A673 (cell line): ENCODE data around the gene TMEM121B.

Experiments used
- EZH2 ChIP-seq: fragments of 200-600 bp; sonication (generic); IDR thresholded peaks from 2 replicates; pipeline ENCODE4 v1.6.1; 2017; ENCODE audit warnings: borderline replicate concordance, low read depth, mild to moderate bottlenecking, mixed read lengths, antibody characterized with exemption, low read length; ENCODE audit not compliant: poor library complexity, severe bottlenecking
- TF ChIP-seq, protein P1 (sequence below): fragments of 300-800, 200-600 bp; sonication (generic); conservative IDR thresholded peaks from 2 replicates; pipeline ENCODE4 v1.5.1; 2017; ENCODE audit warnings: low read depth, mild to moderate bottlenecking, antibody characterized with exemption, low read length, moderate library complexity, mixed read lengths

DNA sequence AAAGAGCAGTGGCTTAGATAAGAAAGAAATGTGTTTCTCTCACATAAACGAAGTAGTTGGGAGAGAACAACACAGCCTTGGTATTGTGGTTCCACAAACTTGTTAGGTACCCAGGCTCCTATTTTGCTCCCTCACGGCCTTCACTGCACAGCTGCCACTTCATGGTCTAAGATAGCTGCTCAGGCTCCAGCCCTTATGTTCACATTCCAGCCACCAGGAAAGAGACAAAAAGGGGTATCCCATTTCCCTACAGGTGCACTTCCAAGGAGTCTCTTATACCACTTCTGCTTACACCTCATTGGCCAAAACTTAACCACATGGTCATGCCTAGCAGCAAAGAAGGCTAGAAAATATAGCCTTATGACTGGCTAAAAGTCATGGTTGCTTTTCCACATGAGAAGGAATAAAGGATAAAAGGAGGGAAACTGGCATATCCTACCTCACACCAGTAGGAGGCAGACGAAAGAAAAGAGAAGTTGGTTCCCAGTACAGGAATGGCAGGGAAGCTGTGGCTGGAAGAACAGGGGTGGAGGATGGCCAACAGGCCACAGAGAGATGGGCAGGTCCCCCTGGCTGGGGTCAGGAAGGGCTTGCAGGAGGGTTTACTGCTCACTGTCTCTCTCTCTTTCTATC, 43.3 kb upstream of the TMEM121B start:
- TF ChIP-seq, protein P1, sequence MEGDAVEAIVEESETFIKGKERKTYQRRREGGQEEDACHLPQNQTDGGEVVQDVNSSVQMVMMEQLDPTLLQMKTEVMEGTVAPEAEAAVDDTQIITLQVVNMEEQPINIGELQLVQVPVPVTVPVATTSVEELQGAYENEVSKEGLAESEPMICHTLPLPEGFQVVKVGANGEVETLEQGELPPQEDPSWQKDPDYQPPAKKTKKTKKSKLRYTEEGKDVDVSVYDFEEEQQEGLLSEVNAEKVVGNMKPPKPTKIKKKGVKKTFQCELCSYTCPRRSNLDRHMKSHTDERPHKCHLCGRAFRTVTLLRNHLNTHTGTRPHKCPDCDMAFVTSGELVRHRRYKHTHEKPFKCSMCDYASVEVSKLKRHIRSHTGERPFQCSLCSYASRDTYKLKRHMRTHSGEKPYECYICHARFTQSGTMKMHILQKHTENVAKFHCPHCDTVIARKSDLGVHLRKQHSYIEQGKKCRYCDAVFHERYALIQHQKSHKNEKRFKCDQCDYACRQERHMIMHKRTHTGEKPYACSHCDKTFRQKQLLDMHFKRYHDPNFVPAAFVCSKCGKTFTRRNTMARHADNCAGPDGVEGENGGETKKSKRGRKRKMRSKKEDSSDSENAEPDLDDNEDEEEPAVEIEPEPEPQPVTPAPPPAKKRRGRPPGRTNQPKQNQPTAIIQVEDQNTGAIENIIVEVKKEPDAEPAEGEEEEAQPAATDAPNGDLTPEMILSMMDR = peak; percentile 46
- TF ChIP-seq EZH2 = no peak
